Neuron (in vitro differentiated cells): ENCODE measurements around the gene ZNF212.

ENCODE experiments used
- H2AFZ ChIP-seq: one replicate; pipeline ENCODE4 v1.6.1; 2013; ENCODE audit warnings: low read depth, mild to moderate bottlenecking, inconsistent platforms, low read length, moderate library complexity
- H3K27me3 ChIP-seq: one replicate; pipeline ENCODE4 v1.6.1; 2013; ENCODE audit warnings: low read length; ENCODE audit not compliant: insufficient read depth
- H3K36me3 ChIP-seq: one replicate; pipeline ENCODE4 v1.6.1; 2013; ENCODE audit warnings: low read length; ENCODE audit not compliant: insufficient read depth
- H3K4me1 ChIP-seq: one replicate; pipeline ENCODE4 v1.6.1; 2013; ENCODE audit warnings: low read length; ENCODE audit not compliant: insufficient read depth
- H3K4me3 ChIP-seq: 2 replicates; pipeline ENCODE4 v1.5.1; 2013; ENCODE audit warnings: mild to moderate bottlenecking, low read length, moderate library complexity
- H3K9me3 ChIP-seq: one replicate; pipeline ENCODE4 v1.6.1; 2013; ENCODE audit warnings: low read length

Gene ZNF212

DNA sequence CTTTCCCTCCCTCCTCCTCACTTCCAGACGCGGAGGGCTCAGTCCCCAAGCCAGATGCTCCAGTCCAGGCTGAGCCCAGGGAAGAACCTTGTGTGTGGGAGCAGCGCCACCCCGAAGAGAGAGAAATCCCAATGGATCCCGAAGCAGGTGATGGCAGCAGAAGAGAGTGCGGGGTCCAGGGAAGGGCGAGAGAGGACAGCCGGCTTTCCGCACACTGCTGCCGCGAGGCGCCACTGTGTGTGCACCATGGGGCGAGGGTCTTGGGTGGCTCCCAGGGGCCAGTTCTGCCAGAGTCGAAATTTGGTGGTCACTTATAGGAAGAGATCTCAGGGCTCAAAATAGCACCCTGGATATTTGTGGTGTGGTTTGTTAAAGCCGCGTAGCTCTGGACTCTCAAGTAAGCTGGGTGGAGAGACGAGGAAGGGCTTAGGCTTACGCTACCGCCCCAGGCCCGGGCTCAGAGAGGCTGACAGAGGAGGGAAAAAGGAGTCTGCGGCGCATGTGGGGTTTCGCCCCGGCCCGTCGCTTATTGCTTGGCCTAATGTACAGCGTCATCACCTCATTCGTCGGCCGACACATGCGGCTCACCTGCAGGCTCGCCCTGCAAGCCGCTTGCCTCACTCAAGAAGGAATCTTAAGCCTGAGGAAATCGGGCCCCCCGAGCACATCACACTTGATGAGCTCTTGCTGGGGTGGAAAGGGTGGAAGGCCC, 32.0 kb upstream of the ZNF212 start:
- Histone ChIP-seq H3K9me3 (no peaks in the 10 kb centered on the region), H2AFZ (no peak overlapping the region), H3K4me3 (no peak overlapping the region), H3K27me3 (no peaks in the 10 kb centered on the region), H3K4me1 (no peaks in the 10 kb centered on the region), H3K36me3 (peaks cover 85% of the 10 kb centered on the region)

DNA sequence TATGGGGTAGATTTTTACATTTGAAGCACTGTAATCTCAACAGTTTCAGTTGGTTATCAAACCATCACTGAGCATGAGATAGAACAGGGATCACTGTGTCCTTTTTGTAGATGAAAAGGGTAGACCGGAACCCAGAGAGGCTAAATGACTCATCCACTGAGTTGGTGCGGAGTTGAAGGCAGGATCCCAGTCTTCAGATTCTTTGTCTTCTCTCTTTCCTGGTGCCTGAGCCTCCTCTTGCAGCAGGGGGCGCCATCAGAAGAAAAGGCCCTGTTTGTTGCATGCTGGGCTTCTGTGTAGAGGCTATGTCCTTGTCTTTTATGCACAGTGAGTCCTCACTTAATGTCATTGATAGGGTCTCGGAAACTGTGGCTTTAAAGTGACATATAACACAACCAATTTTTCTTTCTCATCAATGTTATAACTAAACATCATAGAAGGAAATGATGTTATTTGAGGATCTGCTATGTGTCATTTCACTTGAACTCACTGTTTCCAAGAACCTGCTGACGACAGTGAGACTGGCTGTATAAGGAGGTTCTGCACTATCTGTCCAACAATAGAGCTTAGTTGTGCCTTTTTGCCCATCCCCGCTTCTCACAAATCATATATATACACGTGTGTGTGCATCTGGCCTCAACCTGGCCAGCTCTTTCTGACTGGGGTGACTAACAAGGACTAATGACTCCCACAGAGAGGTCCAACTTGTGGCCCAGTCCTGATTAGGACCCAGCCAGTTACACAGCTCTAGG, 29.8 kb upstream of the ZNF212 start:
- Histone ChIP-seq H3K27me3 (no peaks in the 10 kb centered on the region), H3K9me3 (no peaks in the 10 kb centered on the region), H3K4me3 (no peak overlapping the region), H2AFZ (no peak overlapping the region), H3K4me1 (no peaks in the 10 kb centered on the region), H3K36me3 (peaks cover 85% of the 10 kb centered on the region)

DNA sequence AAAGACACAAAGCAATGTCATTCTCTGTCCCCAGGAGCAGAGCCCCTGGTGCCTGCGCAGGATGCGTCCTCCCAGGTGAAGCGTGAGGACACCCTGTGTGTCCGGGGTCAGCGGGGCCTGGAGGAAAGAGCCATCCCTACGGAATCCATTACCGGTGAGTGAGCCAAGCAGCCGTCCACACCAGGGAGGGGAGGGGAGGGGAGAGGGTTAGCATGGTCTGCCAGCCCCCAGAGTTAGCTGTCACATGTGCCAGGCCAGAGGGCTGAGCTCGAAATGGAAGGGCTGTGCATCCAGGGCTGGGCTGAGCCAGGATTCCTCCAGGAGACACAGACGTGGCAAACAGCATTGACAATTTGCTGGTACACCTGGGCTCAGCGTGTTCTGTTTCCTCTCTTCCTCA, 28.9 kb upstream of the ZNF212 start:
- Histone ChIP-seq H3K4me3 (no peak overlapping the region), H3K36me3 (peaks cover 91% of the 10 kb centered on the region), H3K9me3 (no peaks in the 10 kb centered on the region), H2AFZ (no peak overlapping the region), H3K27me3 (no peaks in the 10 kb centered on the region), H3K4me1 (no peaks in the 10 kb centered on the region)

DNA sequence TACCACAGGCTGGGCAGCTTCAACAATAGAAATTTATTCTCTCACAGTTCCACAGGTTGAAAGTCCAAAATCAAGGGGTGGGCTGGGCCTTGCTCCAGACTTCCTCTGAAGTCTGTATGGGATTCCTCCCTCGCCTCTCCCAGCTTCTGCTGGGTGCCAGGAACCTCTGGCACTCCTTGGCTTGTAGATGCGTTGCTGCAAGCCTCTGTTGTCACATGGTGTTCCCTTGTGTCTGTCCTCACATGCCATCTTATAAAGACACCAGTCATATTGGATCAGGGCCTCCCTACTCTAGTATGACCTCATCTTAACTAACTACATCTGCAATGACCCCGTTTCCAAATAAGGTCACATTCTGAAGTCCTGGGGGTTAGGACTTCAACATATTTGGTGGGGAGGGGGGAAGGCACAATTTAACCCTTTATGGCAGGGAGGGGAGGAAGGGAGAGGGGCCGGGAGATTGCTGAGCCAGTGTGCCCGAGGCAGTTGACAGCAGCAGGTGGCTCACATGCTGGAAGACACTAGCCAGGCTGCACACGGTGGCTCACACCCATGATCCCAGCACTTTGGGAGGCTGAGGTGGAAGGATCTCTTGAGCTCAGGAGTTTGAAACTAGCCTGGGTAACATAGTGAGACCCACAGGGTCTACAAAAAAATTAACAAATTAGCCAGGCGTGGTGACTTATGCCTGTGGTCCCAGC, 25.3 kb upstream of the ZNF212 start:
- Histone ChIP-seq H3K9me3 (no peaks in the 10 kb centered on the region), H3K27me3 (no peaks in the 10 kb centered on the region), H3K4me1 (no peaks in the 10 kb centered on the region), H2AFZ (no peak overlapping the region), H3K4me3 (no peak overlapping the region), H3K36me3 (peaks cover 89% of the 10 kb centered on the region)

DNA sequence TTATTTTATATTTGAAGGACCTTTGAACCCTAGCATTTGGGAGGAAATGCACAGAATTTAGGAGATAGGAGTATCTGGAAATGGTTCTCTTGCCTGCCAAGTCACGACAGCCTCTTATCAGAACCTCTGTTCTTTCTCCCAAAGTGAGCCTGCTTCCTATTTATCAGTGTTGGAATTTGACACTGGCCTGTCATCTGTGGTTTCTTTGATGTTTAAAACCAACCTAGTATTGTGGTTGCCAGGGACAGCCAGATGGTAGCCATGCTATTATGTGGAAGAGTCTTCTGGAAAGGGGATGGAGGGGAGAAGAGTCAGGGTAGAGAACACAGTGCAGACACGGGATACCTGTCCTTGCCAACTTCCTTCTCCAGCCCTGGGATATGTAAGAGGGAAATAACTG, 23.0 kb upstream of the ZNF212 start:
- Histone ChIP-seq H2AFZ (no peak overlapping the region), H3K36me3 (peaks cover 81% of the 10 kb centered on the region), H3K27me3 (no peaks in the 10 kb centered on the region), H3K4me1 (no peaks in the 10 kb centered on the region), H3K4me3 (no peak overlapping the region), H3K9me3 (no peaks in the 10 kb centered on the region)

DNA sequence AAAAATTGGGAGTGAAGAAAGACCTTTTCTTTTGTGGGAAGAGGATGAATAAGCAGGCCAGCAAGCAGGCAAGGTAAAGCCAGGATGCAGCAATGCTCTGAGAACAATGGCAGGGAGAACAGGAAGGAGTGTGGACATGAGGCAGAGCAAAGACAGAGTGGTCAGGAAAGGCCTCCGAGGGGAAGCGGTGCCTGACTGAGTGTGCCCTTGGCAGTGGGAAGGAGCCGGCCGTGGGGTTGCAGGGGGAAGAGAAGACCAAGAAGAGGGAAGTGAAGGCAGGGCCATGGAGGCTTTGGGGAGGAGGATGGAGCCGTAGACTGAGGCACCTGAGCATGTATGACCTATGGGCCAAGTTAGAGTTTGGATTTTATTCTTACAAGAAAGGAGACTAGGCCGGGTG, 21.9 kb upstream of the ZNF212 start:
- H3K4me1 ChIP-seq: no peaks in the 10 kb centered on the region
- H3K36me3 ChIP-seq: peaks cover 81% of the 10 kb centered on the region
- H2AFZ ChIP-seq: no peak overlapping the region
- H3K27me3 ChIP-seq: no peaks in the 10 kb centered on the region
- no peaks in the 10 kb centered on the region for H3K9me3 ChIP-seq
- H3K4me3 ChIP-seq: no peak overlapping the region

DNA sequence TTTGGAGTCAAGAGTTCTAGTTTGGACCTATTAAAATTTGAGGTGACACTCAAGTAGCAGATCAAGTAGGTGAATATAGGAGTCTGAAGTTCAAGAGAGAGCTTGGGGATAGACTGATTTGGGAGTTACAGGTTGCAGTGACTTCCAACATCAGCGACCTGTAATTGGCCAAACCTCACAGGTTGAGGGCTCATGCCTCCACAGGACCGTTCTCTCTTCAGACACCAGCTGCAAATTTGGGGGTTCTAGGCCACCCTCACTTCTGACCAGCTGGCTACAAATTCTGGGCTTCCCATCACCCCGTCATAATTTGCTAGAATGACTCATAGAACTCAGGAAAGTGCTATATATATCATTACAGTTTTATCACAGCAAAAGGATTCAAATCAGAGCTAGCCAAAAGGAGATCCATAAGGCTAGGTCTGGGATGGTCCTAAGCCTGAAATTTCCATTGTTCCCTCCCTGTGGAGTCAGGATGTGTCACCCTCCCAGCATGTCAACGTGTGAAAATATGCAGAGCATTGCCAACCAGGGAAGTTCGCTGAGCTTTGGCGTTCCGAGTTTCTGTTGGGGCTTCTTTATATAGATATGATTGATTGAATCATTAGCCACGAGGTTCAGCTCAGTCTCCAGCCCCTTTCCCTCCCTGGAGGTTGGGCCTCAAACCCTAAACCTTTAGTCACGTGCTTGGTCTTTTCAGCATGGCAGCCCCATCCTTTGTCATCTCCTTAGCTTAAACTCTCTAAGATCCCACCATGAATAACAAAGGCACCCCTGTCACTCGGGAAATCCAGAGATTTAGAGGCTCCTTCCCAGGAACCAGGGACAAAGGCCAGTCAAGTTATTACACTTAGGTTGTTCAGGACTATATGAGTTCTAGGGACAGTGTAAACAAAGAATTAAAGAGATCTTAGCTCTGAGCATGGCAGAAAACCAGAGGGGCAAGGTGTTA, 20.7 kb upstream of the ZNF212 start:
- Histone ChIP-seq H3K27me3 (no peaks in the 10 kb centered on the region), H3K36me3 (peaks cover 75% of the 10 kb centered on the region), H2AFZ (no peak overlapping the region), H3K4me3 (no peak overlapping the region), H3K9me3 (no peaks in the 10 kb centered on the region), H3K4me1 (no peaks in the 10 kb centered on the region)

DNA sequence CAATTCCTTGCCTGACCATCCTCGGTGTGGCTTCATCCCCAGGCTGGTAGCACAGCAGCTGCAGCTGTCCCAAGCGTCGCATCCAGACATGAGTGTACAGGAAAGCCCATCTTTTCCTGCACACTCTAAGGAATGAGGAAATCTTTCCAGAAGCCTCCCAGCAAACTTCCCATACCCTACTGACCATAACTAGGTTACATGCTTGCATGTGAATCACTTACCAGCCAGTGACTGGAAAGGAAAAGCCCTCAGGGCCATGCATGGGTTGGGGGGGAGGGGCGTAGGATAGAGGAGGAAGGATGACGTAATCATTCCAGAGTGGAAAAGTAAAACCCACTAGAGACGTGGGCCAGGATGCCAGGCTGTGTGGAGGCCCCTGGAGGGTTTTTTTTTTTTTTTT, 18.9 kb upstream of the ZNF212 start:
- peaks cover 69% of the 10 kb centered on the region for H3K36me3 ChIP-seq
- no peaks in the 10 kb centered on the region for H3K9me3 ChIP-seq
- H3K4me3 ChIP-seq: no peak overlapping the region
- H3K4me1 ChIP-seq: no peaks in the 10 kb centered on the region
- no peak overlapping the region for H2AFZ ChIP-seq
- no peaks in the 10 kb centered on the region for H3K27me3 ChIP-seq

DNA sequence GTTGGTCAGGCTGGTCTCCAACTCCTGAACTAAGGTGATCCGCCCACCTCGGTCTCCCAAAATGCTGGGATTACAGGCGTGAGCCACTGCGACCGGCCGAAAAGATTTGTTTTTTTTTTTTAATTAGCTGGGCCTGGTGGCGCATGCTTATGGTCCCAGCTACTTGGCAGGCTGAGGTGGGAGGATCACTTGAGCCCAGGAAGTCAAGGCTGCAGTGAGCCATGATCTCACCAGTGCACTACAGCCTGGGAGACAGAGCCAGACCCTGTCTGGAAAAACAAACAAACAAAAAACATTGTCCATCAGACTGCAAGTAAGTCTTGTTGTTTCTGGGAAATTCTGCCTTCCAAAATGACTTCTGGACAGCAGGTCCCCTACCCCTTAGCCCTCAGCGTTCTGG, 16.3 kb upstream of the ZNF212 start:
- no peak overlapping the region for H3K4me3 ChIP-seq
- no peaks in the 10 kb centered on the region for H3K27me3 ChIP-seq
- H2AFZ ChIP-seq: no peak overlapping the region
- no peaks in the 10 kb centered on the region for H3K4me1 ChIP-seq
- H3K36me3 ChIP-seq: peaks cover 46% of the 10 kb centered on the region
- H3K9me3 ChIP-seq: no peaks in the 10 kb centered on the region

DNA sequence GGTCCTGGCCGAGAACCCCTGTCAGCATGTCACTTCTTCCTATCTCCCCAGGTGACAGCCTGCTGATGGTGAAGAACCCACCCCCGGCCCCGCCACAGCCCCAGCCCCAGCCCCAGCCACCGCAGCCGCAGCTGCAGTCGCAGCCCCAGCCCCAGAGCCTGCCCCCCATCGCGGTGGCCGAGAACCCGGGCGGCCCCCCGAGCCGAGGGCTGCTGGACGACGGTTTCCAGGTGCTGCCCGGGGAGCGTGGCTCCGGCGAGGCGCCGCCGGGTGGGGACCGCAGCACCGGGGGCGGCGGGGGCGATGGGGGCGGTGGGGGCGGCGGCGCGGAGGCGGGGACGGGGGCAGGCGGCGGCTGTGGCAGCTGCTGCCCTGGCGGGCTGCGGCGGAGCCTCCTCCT, 15.7 kb upstream of the ZNF212 start:
- no peaks in the 10 kb centered on the region for H3K27me3 ChIP-seq
- H3K4me3 ChIP-seq: no peak overlapping the region
- no peak overlapping the region for H2AFZ ChIP-seq
- H3K36me3 ChIP-seq: peaks cover 42% of the 10 kb centered on the region
- H3K4me1 ChIP-seq: no peaks in the 10 kb centered on the region
- no peaks in the 10 kb centered on the region for H3K9me3 ChIP-seq

DNA sequence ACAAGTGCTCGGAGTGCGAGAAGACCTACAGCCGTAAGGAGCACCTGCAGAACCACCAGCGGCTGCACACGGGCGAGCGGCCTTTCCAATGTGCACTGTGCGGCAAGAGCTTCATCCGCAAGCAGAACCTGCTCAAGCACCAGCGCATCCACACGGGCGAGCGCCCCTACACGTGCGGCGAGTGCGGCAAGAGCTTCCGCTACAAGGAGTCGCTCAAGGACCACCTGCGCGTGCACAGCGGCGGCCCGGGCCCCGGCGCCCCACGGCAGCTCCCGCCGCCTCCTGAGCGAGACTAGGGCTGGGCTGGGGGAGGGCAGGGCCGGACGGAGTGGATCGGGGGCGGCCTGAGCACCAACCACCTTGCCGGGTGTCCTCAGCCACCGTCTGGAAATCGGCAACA, 15.1 kb upstream of the ZNF212 start:
- Histone ChIP-seq H3K4me3 (no peak overlapping the region), H3K27me3 (no peaks in the 10 kb centered on the region), H3K36me3 (peaks cover 37% of the 10 kb centered on the region), H2AFZ (no peak overlapping the region), H3K4me1 (no peaks in the 10 kb centered on the region), H3K9me3 (no peaks in the 10 kb centered on the region)

DNA sequence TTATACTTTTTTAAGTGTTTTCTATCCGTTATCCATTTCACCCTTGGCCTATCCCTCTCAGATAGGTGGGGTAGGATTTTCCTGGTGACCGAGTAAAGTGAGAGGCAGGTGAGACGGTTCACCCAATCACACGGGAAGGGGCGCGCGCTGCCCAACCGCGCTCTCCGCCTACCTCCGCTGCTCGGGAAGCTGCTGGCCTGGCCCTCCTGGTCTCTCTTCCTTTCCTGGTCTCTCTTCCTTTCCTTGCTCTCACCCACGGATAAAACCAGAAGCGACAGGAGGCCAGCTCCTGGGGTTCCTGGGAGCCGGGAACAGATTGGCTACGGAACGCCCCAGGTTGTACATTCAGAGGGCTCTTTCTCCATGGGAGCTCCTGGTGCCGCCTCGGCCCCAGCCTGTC, 14.3 kb upstream of the ZNF212 start:
- Histone ChIP-seq H3K4me3 (no peak overlapping the region), H3K4me1 (no peaks in the 10 kb centered on the region), H3K36me3 (peaks cover 33% of the 10 kb centered on the region), H3K27me3 (no peaks in the 10 kb centered on the region), H2AFZ (no peak overlapping the region), H3K9me3 (no peaks in the 10 kb centered on the region)
